Central memory CD4-positive, alpha-beta T cell (primary cell): Measurements from ENCODE around the gene SMYD1.

Experiments
- DNase-seq: peaks from one replicate; pipeline ENCODE4 v3.0.0; 2022

Gene SMYD1

DNA sequence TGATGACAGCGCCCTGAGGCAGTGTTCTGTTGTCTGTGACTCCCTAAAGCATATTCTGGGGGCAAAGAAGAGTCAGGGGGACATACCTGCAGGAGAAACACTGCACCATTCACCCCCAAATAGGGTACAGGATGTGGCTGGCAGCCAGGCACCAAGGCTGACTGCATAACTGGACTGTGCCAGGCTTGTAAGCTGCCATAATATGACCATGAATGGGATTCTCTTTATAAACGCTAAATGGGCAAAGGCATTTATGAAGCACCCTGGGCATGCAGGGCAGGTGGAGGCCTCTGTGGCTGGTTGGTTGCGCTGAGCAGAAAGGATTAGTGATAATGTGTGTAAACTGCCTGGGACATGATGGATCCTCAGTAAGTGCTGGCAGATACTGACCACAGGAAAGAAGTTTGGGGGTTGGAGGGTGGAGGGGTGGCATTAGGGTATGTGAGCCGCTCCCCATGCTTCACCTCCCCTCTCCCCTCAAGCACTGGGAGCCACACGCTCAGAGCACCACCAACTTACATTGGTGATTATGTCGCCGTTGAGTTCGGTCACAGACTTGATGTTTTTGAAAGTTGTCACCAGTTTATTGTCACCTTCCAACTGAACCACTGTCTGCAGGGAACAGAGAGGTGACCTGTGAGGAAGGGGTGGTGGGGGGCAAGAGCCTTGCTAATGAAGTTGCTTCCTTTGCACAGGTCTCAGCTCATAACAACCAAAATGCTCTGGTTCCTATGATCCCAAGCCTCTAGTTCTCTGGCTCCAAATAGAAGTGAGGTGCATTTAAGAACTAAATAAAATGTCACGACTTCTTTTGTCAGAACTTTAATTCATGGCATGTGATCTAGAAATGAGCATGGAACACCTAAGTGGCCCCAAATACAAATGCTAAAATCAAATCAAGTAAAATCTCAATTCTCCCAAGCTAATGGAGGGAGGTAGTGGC is 56.6 kb downstream of the SMYD1 start:
- no peak for DNase-seq

DNA sequence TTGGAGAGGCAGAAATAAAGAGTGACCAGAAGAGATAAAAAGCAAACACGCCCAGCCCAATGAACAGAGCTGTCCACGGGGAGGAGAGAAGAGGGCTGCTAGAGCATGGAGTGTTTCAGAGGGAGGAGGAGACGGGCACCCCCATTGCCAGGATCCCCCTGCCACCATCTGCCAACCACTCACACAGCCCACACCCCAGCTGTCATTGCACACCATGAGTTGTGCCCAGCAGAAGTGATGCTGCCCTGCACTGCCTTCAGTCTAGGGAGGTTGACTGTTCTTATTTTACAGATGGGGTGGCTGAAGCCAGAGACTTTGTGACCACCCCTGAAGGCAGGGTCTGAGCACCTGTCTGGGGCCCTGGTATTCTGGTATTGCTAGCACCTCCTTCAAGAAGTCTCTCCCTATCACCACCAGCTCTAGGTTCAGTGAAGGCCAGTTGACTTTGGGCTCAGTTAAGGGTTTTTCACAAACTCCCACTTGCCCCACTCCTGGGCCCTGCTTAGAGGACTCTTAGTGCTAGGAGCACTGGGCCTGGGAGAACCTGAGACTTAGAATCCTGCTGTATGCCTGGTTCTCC is 57.8 kb downstream of the SMYD1 start:
- DNase-seq, result no peak

DNA sequence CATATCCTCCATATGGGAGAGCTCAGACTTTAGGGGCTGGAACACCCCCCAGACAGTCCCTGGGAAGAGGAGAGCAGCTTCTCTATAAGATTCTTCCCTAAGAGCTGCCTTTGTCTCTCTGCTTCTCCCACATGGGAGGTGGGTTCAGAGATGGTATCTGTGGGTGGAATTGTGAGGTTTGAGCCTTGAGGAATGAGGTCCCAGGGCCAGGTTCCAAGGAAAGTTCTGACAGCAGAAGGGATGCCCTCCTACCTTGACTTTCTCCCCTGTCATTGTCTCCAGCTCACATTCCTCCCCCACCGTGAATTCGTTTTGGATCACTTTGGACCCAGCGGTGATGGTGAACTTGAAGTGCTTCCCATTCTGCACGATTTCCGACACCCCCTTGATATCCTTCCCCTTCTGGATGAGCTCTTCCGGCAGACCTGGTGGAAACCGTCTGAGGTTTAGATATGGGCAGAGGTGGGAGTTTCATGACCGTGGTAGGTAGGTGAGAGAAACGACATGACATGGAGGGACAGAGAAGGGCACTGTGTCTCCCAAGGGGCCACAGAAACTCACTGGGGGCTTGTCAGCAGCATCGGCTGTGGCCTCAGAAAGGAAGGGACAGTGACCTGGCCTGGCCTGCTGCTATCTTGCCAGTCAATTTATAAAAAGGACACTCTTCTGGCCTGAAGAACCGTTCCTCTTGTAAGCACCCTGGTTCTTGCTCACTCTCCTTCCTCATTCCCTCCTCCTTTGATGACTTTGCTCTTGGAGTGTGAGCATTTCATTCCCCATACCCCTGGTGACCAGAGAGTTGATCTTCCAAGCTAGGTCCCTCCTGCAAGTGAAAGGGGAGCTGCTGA is 58.5 kb downstream of the SMYD1 start:
- DNase-seq, result no peak

DNA sequence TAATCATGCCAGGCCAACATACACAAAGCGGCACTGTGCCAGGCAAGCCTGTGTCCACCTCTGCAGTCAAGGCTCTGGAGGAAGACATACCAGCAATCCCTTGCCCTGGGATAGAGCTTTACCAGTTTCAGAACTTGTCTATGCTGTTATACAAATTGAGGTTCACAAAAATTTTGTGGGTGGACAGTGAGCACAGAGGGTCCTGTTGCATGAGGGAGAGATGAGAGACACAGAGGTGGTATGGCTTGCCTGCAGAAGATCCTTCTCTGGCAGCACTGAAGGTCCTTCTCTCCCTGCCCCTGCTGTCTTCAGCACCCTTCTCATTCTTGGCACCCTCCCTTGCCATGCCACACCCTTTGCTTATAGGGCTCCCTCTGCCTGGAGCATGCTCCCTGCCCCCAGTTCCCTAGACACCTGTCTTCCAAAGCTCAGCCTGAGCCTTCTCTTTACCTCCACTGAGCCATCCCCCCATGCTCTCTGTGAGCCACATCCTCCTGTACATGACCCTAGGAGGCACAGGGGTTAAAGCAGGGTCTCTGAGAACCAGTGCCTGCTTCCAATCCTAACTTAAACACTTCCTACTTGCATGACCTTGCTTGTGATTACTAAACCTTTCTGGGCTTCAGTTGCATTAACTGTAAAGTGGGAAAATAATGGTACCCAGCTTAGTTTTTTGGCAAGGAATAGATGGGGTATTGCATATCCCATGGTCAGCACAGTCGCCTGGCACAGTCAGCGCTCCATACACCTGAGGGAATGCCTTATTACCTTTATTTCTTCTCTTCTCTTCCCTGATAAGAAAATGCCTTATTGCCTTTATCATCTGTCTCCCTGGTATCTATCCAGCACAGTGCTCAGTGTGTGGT is 59.4 kb downstream of the SMYD1 start:
- DNase-seq, result no peak

DNA sequence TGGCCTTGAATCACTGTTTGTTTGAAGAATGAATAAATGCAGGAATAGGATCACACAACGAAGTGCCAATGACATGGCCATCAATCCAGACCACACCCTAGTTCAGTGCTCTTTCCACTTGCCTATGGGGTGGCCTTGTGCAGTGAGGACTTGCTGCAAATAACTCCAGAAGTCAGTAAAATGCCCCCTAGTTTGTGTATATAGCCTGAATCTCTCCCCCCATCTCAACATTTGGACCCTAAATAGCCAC is 59.9 kb downstream of the SMYD1 start:
- no peak for DNase-seq

DNA sequence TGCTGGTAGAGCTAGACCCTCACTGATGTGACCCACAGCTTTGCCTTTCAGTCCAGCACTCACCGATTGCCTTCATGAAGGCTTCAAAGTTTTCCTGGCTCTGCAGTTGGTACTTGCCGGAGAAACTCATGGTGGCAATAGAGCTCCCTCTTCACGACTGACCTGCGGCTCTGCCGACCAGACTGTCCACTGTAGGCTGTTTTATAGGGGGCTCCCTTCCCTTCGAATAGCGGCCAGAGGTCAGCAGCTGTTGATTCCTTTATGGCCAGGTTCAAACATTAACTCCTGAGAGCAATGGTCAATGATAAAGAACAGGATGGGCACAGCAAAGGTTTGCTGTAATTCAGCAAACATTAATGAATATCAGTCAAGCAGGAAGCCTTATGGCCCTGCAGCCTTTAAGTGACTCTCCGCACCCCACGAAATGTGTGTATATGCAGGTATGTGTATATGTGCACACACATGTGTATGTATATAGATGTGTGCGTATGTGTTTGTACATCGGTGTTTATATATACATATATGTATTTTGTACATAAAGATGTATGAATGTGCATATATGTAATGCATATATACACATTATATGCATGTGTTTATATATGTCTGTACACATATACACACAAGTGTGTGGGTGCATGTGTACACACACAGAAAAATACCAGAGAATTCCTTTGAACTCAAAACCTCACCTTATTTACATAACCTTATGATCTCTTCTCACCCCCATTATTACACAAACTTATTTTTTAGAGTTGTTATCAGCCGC is 60.4 kb downstream of the SMYD1 start, which contains the start of gene FABP1:
Gene FABP1, minus strand, starts transcription at position 175 of the 766 bp plus-strand sequence. Its CDS starts 45 bp downstream, at position 130.
- no peak for DNase-seq

DNA sequence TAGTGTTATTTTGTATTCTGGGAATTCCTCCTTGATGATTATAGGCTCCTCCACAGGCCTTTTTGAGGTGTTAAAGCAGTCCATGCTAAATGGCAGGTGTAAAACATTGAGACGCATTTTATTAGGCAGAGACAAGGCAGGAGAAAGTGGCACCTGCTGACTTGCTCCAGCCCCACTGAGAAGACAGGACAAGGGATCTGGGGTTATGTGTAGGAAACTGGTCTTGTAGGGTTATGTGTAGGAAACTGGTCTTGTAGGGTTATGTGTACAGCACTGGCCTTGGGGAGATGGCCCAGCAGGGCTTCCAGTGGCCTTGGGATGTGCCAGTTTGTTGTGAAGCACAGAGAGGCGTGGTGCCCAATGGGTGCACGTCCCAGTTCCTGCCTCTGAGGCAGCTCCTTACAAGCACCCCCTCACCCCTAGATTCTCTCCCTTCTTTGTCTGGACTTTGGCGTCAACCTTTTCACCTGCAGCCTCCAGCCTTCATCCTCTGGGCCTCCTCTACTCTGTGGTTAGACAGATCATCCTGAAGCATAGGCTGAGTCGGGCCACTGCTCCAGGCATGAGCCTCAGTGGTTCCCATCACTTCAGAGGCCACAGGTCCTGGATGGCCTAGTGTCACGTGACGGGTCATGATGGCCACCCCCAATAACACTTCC is 61.2 kb downstream of the SMYD1 start:
- no peak for DNase-seq

DNA sequence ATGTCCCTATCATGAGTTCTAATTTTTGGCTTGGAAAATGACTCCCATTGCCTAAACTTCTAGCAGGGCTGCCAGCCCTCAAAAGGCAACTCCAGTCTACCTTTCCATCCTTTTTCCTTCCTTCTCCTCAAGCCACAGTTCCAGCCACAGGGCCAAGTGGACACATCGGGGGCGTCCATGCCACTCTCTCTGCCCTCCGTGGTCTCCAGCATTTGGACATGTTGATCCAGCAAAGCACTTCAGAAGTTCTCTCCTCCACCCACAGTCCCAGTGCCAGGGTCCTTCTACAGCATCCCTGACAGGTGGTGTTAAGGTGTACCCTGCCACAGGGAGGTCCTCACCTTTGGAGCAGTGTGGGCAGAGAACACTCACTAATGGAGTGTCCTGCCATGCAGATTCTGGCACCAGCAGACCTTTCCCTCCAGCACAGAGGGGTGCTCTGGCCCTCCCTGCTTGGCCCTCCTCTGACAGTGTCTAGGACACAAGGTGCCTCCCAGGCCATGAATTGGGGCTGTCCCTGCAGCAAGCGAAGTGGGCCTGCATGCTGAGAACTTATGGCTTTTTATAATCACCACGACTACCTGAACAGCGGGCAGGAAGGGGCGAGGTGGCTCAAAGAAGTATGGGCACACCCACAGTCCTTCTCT is 61.8 kb downstream of the SMYD1 start:
- no peak for DNase-seq

DNA sequence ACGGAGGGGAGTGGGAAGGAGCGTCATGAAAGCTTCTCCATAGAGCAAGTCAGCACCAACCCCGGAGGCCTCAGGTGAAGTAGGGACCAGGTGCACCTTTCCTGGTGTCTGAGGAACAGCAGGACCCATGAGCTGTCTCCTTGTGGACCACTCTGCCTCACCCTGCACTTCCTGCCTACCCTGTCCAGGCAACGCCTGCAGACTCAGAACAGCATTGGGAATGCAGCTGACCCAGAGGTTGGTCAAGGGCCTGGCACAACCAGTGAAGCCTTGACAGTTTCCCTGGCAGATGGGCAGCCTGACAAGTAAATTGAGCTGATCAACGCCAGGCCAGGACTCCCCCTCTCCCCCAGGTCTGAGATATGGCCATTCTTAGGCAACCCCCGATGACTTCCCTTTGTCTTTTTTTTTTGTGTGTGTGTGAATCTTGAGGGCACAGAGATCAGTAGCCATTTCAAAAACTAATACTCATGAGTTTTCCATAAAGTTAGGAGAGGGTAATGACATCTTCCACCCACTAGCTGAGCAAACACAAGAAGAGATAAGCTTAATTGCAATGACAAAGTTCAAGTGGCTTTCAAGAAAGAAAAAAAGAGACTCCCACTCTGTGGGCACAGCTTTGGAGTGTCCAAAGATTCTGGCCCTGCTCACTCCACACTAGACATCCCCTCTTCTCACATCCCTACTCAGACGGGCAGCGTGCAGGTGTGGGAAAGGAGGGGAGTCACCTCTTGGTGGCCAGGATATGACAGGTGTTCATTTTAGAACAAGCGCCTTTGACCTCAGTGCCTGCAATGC is 63.8 kb downstream of the SMYD1 start:
- DNase-seq, result no peak

DNA sequence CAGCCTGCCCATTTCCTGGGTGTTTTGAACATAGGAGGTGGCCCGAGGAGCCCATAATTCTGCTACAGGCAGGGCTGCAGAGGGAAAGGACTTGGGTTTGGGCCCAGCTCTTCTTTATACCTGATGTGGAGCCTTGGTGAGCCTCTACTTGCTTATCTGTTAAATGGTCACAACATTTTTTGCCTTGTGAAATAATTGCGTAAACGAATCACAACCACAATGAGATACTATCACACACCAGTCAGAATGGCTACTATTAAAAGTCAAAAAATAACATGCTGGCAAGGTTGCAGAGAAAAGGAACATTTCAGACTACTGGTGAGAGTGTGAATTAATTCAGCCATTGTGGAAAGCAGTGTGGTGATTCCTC is 64.4 kb downstream of the SMYD1 start:
- no peak for DNase-seq

DNA sequence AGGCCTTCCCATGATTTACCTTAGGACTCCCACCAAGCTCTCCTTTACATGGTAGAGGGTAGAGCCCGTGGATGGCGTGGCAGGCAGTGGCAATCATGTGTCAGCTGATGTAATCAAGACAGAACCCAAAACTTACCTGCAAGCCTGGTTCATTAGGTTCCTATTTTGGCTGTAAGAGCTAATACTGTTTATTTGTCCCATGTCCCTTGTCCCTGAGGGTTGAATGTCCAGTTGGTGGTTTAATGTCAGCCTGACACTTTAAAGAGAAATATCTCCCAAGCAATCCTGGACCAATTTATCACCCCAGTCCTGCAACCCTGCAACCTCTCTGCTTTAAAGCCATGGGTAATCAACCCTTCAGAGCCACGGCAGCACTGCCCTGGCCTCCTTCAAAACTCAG is 66.2 kb downstream of the SMYD1 start:
- no peak for DNase-seq

DNA sequence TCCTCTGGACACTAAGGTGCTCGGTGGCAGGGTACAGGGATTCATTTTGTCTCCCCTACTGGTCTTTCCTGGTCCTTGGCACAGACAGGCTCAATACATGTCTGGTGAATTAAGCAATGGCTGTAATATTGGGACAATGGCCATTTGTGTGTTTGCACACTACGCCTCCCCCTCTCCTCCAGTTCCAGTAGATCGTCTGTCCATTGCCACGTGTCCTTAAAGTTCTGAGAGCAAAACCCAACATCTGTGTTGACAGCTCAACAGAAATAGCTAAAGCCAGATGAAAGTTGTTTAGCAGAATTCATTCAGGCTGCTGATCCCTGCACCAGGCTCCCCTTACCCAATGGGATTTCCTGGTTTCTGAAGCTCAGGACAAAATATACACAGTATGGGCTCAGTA is 69.2 kb downstream of the SMYD1 start:
- no peak for DNase-seq

DNA sequence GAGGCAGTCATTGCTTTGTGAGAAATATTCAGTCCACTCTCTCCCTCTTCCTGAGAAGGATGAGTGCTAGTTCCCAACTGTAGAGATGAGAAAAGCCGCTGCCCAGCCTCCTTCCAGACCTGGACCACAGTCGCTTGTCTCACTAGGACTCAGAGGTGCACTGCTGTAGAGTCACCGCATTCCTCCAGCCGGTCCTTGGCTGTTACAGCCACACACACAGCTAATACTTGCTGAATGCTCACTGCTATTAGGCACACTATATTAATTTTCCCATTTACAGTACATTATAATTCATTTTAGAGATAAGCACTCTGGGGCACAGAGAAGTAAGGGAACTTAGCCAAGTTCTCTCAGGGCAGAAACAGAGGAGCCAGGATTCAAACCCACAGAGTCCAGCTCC is 70.2 kb downstream of the SMYD1 start:
- no peak for DNase-seq

DNA sequence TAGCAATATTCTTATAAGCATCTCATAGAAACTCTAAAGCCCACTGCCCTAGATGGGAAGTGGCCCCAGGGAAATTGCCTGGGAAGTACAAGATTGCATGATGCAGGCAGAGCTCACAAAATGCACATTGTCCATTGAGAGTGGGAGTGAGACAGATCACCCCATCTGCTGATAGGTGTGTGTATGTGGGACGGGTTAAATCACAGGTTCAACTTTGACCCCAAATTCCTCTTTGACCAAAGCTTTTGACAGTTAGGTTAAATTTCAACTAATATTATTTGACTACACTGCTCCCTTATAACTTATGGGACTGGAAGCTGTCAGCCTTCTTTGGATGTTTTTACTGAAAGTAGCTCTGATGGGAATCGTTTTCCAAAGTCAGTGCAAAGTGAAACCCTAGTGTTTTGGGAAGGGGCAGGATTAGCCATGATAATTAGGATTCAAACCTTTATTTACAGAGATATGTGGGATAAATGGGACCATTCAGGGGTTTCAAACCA is 71.6 kb downstream of the SMYD1 start:
- DNase-seq, result no peak

DNA sequence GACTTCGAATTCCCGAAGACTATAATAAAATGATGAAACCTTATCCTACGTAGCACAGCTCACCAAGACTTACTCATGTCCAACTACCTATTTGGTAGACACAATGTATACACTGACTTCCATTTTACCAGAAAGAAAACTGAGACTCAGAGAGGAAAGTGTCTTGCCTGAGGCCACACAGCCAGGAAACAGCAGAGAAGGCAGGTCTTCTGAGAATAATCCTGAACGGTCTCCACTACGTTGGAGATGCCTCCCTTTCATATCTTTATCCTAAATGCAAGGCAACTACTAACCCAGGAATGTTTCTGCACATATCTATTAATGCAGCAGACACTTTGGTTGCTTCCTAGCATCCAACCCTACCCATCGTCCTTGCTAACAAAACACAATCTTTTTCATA is 72.2 kb downstream of the SMYD1 start:
- DNase-seq, result no peak

DNA sequence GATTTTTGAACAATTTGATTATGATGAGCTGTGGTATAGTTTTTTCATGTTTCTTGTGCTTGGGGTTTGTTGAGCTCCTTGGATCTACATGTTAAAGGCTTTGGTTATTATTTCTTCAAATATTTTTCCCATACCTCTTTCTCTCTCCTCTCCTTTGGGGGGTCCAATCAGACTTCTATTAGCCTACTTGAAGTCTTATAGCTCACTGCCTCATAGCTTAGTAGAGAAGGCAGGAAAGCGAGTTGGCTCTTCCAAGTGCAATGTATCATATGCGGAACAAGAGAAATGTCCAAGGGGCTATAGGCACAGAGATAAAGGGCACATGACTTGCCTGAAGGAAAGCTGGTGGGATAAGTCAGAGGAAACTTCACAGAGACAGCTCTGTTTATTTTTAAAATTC is 74.3 kb downstream of the SMYD1 start:
- DNase-seq, result no peak

DNA sequence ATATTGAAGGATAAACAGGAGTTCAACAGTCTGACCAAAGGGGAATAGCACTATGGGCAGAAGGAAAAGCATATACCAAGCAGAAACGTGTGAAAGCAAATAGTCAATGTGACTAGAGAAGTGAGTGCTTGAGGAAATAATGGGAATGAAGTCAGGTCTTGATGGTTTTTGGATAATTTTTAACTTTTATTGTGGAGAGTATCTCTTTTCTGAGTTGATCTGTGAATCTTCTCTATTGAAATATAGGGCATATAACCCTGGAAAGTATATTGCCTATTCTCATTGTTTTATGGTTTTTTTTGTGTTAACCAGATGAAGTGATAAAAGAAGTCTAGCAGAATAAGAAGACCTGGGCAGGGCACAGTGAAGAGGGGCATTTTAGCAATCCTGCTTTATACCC is 76.6 kb downstream of the SMYD1 start:
- DNase-seq, result no peak

DNA sequence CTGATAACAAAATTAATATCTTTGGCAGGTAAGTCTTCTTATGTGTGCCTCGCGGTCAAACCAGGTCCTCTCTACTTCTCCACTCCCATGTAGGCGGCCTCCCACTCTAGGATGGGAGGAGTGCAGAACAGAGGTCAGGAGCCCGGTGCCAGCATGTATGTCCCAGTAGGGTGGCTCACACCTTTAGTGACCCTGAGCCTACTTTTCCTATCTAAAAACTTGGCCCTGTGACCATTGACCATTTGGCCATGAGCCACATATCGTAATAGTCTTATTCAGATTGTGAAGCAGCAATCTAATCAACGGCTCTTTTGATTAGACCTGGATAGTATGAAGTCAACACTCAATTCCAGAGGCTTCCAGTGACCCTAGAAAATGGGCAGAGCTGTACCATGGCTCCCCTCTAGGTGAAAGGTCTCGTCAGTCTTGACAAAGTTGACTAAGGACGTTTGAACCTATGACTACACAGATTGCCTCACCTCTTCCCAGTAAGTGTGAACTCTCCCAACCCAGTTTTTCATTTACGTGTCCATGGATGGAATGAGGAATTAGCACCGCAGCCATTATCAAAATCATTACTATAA is 77.4 kb downstream of the SMYD1 start:
- no peak for DNase-seq

DNA sequence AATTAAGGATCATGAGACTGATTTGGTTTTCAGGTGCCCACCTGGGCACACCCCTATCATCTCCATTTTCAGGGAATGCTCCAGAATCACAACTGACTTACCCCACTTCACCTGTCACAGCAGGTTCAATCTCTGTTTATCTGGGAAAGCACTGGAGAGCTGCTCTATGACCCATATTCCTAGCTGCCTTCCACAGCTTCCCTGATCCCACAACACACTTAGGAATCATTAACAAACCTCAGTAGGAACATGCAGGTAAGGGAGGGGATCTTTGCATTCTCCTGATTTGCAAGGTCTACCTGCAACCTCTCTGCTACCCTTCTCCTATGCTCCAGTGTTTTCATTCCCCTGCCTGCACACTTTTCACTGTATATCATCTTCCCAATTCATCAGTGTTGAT is 79.0 kb downstream of the SMYD1 start:
- no peak for DNase-seq
